ENCODE results near the gene LRRK1. TPM values are rescaled to one million over a fixed set of nuclear protein-coding genes. Genes with fewer than 3 reads are reported as not detected.

LRRK1 gene
- total and polyA plus RNA-seq, 7 donors = 7.1 to 27.4 (median 10.2) TPM

GRCh38 chr15:100948430-100948762 lies 29.2 kb downstream of the LRRK1 start:
- Histone ChIP-seq H3K4me1 (no peaks in the 10 kb centered on the region), H3K4me3 (no peak overlapping the region), H3K9me3 (no peaks in the 10 kb centered on the region), H3K36me3 (no peaks in the 10 kb centered on the region), H3K27ac (no peak overlapping the region), H3K27me3 (no peaks in the 10 kb centered on the region)
- DNase-seq = no peak
- TF ChIP-seq POLR2AphosphoS5 (IDR thresholded peaks at IDR 0.05) = no peak
- TF ChIP-seq POLR2A (IDR thresholded peaks at IDR 0.05) = no peak
- no peak for TF ChIP-seq EP300 (IDR thresholded peaks at IDR 0.05)
- no peak for TF ChIP-seq CTCF (IDR thresholded peaks at IDR 0.05)
- intact Hi-C loops (cut with DNase I) = no loop called here
- WGBS, 2 donors = 94% methylated on average over 3 of the region's 3 CpGs

GRCh38 chr15:100949691-100950090 lies 30.5 kb downstream of the LRRK1 start:
- no peaks in the 10 kb centered on the region for H3K9me3 ChIP-seq
- 93 to 97% methylated on average over 1 of the region's 1 CpG for WGBS, 2 donors
- no peaks in the 10 kb centered on the region for H3K4me1 ChIP-seq
- H3K36me3 ChIP-seq = no peaks in the 10 kb centered on the region
- DNase-seq = no peak
- H3K27me3 ChIP-seq = no peaks in the 10 kb centered on the region
- no peak overlapping the region for H3K4me3 ChIP-seq
- intact Hi-C loops (cut with DNase I) = no loop called here
- no peak for TF ChIP-seq EP300 (IDR thresholded peaks at IDR 0.05)
- no peak for TF ChIP-seq CTCF (IDR thresholded peaks at IDR 0.05)
- TF ChIP-seq POLR2AphosphoS5 (IDR thresholded peaks at IDR 0.05) = no peak
- no peak for TF ChIP-seq POLR2A (IDR thresholded peaks at IDR 0.05)
- H3K27ac ChIP-seq = no peak overlapping the region

DNA sequence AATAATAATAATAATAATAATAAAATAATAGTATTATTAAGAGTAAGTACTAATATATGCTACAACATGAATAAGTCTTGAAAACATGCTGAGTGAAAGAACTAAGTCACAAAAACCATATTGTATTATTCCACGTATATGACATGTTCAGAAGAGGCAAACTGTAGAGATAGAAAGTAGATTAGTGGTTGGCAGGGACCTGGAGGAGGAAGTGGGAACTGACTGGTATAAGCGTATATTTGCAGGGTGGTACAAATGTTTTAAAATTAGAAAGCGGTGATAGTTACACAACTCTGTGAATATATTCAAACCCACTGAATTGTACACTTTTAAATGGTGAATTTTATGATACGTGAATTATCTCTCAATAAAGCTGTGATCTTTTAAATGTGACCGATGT lies 32.8 kb downstream of the LRRK1 start:
- no peaks in the 10 kb centered on the region for H3K27me3 ChIP-seq
- no peak overlapping the region for H3K4me3 ChIP-seq
- no peaks in the 10 kb centered on the region for H3K36me3 ChIP-seq
- no peak for DNase-seq
- TF ChIP-seq EP300 (IDR thresholded peaks at IDR 0.05) = no peak
- no peak overlapping the region for H3K27ac ChIP-seq
- intact Hi-C loops (cut with DNase I) = no loop called here
- H3K4me1 ChIP-seq = no peaks in the 10 kb centered on the region
- 14 to 46% methylated on average over 5 of the region's 5 CpGs for WGBS, 2 donors
- H3K9me3 ChIP-seq = no peaks in the 10 kb centered on the region

- DNase-seq = no peak
- Histone ChIP-seq H3K36me3 (no peaks in the 10 kb centered on the region), H3K4me3 (no peak overlapping the region), H3K4me1 (no peaks in the 10 kb centered on the region), H3K27ac (no peak overlapping the region), H3K27me3 (no peaks in the 10 kb centered on the region), H3K9me3 (no peaks in the 10 kb centered on the region)
- WGBS, 2 donors = 45 to 78% methylated on average over 3 of the region's 3 CpGs
- no peak for TF ChIP-seq EP300 (IDR thresholded peaks at IDR 0.05)
- no peak for TF ChIP-seq POLR2A (IDR thresholded peaks at IDR 0.05)
- TF ChIP-seq POLR2AphosphoS5 (IDR thresholded peaks at IDR 0.05) = no peak
- no peak for TF ChIP-seq CTCF (IDR thresholded peaks at IDR 0.05)
- intact Hi-C loops (cut with DNase I) = no loop called here
Measured at GRCh38 chr15:100952566-100952965, 33.4 kb downstream of the LRRK1 start.

GRCh38 chr15:100958326-100959065 lies 39.3 kb downstream of the LRRK1 start:
- intact Hi-C loops (cut with DNase I) = no loop called here
- Histone ChIP-seq H3K9me3 (no peaks in the 10 kb centered on the region), H3K27me3 (no peaks in the 10 kb centered on the region), H3K4me3 (no peak overlapping the region), H3K27ac (peak overlapping the region in 1 of 4 donors; percentile 8), H3K4me1 (peaks cover 0 to 19% (median 16%) of the 10 kb centered on the region in 4 donors), H3K36me3 (no peaks in the 10 kb centered on the region)
- TF ChIP-seq CTCF (IDR thresholded peaks at IDR 0.05) (no peak), POLR2A (IDR thresholded peaks at IDR 0.05) (no peak), EP300 (IDR thresholded peaks at IDR 0.05) (no peak), POLR2AphosphoS5 (IDR thresholded peaks at IDR 0.05) (no peak)
- WGBS, 2 donors = 60 to 74% methylated on average over 10 of the region's 10 CpGs
- no peak for DNase-seq

Measured in sigmoid colon (tissue), 7 donors.